ENCODE data around the gene TMEM201. TPM values are rescaled to one million over a fixed set of nuclear protein-coding genes. Genes with fewer than 3 reads are reported as not detected.

TMEM201 gene
- total and polyA plus RNA-seq, 2 of the 4 experiments (the other 2 are of a cell fraction) = 1.3 to 8.7 TPM

GRCh38 chr1:9630331-9631111 is 41.8 kb downstream of the TMEM201 start:
- Histone ChIP-seq H3K56ac (ENCODE audit: extremely low read depth, insufficient read depth, low read length) (no peak overlapping the region), H3K23ac (ENCODE audit: low read depth, low read length) (no peak overlapping the region), H2AK5ac (ENCODE audit: low read depth, low read length) (no peak overlapping the region), H3K4me3 (ENCODE audit: insufficient read depth, low read depth, low read length) (no peak overlapping the region), H4K8ac (ENCODE audit: low read depth in 2 of 2, low read length in 2 of 2) (no peak overlapping the region), H2BK15ac (ENCODE audit: low read depth, low read length) (no peak overlapping the region), H3K4me2 (ENCODE audit: low read depth, low read length) (no peak overlapping the region), H2BK120ac (ENCODE audit: low read depth, low read length) (no peak overlapping the region), H3K36me3 (ENCODE audit: control insufficient read depth, insufficient read depth, low read length) (no peaks in the 10 kb centered on the region), H4K20me1 (ENCODE audit: insufficient read depth, low read length) (no peaks in the 10 kb centered on the region), H3K79me1 (ENCODE audit: low read depth in 1 of 2, low read length in 2 of 2) (no peaks in the 10 kb centered on the region), H4K91ac (ENCODE audit: insufficient read depth, low read depth, low read length) (no peak overlapping the region), H3K27ac (ENCODE audit: insufficient read depth, low read length) (no peak overlapping the region), H3K14ac (replicated peaks; ENCODE audit: low read depth, low read length) (no peak overlapping the region), H3K18ac (ENCODE audit: low read depth, low read length) (no peak overlapping the region), H2BK20ac (ENCODE audit: low read depth, low read length) (no peak overlapping the region), H3K9me3 (ENCODE audit: control insufficient read depth, insufficient read depth, low read length) (peaks cover 3% of the 10 kb centered on the region; the same call in 1 of the 2 replicates), H4K5ac (ENCODE audit: low read depth, low read length) (no peak overlapping the region), H2AK9ac (replicated peaks; ENCODE audit: low read depth, low read length, poor library complexity) (peak overlapping the region; percentile 65), H2BK5ac (ENCODE audit: low read depth, low read length, poor library complexity, severe bottlenecking) (no peak overlapping the region), H3K4me1 (ENCODE audit: control insufficient read depth, insufficient read depth, low read length) (no peaks in the 10 kb centered on the region), H3K9me1 (ENCODE audit: insufficient read depth, low read length) (no peaks in the 10 kb centered on the region), H3K27me3 (ENCODE audit: control insufficient read depth, insufficient read depth, low read length) (peaks cover 11% of the 10 kb centered on the region), H3K9ac (ENCODE audit: low read depth, low read length) (no peak overlapping the region), H3K4ac (ENCODE audit: low read depth, low read length) (no peak overlapping the region), H2AFZ (replicated peaks; ENCODE audit: low read length, poor library complexity) (peak overlapping the region; percentile 43)
- no TSS peak for BruUV-seq (replicated peaks)
- WGBS, 2 experiments (ENCODE audit: extremely low coverage in 2 of 2, insufficient read length in 1 of 2) = 89% methylated on average over 5 of the region's 8 CpGs; no CpG with 5 or more reads in 1 of the 2 experiments
- dilution Hi-C loops (cut with HindIII; ENCODE audit: low sequenced_read_pairs, unreplicated experiment) = no loop called here
- no peak for DNase-seq
- no peak for ATAC-seq (ENCODE audit: low read depth)
- POLR2A ChIA-PET (ENCODE audit: unreplicated experiment) = no interaction called here
- intact Hi-C loops (cut with micrococcal nuclease) = no loop called here
- TF ChIP-seq RFX5 (IDR thresholded peaks at IDR 0.05; ENCODE audit: low read depth, low read length) (no peak), POLR2A (IDR thresholded peaks at IDR 0.05; ENCODE audit: low read depth, low read length) (no peak), USF2 (IDR thresholded peaks at IDR 0.05; ENCODE audit: low read depth, low read length) (no peak), MXI1 (IDR thresholded peaks at IDR 0.05; ENCODE audit: borderline replicate concordance, low read depth, low read length) (no peak), BHLHE40 (IDR thresholded peaks at IDR 0.05; ENCODE audit: low read depth, low read length) (no peak), MAZ (IDR thresholded peaks at IDR 0.05; ENCODE audit: borderline replicate concordance, low read depth, low read length) (no peak), NFE2L2 (IDR thresholded peaks at IDR 0.05; ENCODE audit: low read depth, low read length) (no peak), FOS (IDR thresholded peaks at IDR 0.05; ENCODE audit: low read depth, low read length) (no peak), RAD21 (IDR thresholded peaks at IDR 0.05; ENCODE audit: low read length) (no peak), MAFK (IDR thresholded peaks at IDR 0.05; ENCODE audit: low read depth, low read length) (no peak), ELK1 (IDR thresholded peaks at IDR 0.05; ENCODE audit: borderline replicate concordance, low read depth, low read length) (no peak), SMC3 (IDR thresholded peaks at IDR 0.05; ENCODE audit: low read depth, low read length) (no peak), CTCF (conservative IDR thresholded peaks at IDR 0.05; ENCODE audit: low read depth, low read length) (no peak)
- in situ Hi-C loops (cut with MboI; ENCODE audit: low sequenced_read_pairs) = loop anchor here (5.0 kb wide), 1 partner anchor 237 kb away; no protein-coding TSS in a partner anchor
- CTCF ChIA-PET = interaction anchor here (0.6 to 0.7 kb wide), 2 partner anchors 73 to 320 kb away, joined by 3 read pairs; no protein-coding TSS in a partner anchor

All from IMR-90 (cell line).